Fibroblast of villous mesenchyme (primary cell): Measurements from ENCODE around the gene TMEM108. TPM values are rescaled to one million over a fixed set of nuclear protein-coding genes. Genes with fewer than 3 reads are reported as not detected.

Experiments used
- DNase-seq: peaks from one replicate; pipeline ENCODE4 v3.0.0-alpha.2; 2010; ENCODE audit warnings: low read depth
- H3K4me3 ChIP-seq: 2 replicates; pipeline ENCODE4 v1.5.1; 2011; ENCODE audit warnings: low read depth, mild to moderate bottlenecking, low read length
- total RNA-seq: library from RNA; depleted of rRNA; stranded (reverse); fragments of >200 nt; gene quantifications from 2 replicates; pipeline ENCODE4 v1.2.3, GENCODE V29; 2012
- TF ChIP-seq, protein P1 (sequence below): IDR thresholded peaks from 2 replicates; pipeline ENCODE4 v1.5.1; 2012; ENCODE audit warnings: low read depth, mild to moderate bottlenecking, low read length; ENCODE audit not compliant: insufficient read depth

TMEM108 gene
- total RNA-seq, 1 donor = under 0.01 TPM

DNA sequence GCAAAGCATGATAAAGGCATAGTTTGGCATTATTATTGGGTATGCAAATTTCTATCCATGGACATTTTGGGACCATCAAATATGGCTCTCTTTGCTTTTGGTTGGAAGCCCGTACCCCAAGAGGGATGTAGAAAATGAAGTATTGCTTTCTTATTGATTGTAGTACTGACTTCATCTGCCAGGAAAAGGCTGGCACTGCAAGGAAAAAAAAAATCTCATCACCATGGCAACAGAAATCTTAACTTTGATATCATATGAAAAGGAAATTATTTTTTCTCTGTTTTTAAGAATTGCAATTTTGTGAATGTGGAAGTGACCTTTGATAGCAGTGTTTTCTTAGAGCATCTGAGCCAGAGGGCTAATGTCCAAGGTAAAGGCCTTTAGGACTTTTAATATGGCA lies 151.7 kb downstream of the TMEM108 start:
- TF ChIP-seq, protein P1, sequence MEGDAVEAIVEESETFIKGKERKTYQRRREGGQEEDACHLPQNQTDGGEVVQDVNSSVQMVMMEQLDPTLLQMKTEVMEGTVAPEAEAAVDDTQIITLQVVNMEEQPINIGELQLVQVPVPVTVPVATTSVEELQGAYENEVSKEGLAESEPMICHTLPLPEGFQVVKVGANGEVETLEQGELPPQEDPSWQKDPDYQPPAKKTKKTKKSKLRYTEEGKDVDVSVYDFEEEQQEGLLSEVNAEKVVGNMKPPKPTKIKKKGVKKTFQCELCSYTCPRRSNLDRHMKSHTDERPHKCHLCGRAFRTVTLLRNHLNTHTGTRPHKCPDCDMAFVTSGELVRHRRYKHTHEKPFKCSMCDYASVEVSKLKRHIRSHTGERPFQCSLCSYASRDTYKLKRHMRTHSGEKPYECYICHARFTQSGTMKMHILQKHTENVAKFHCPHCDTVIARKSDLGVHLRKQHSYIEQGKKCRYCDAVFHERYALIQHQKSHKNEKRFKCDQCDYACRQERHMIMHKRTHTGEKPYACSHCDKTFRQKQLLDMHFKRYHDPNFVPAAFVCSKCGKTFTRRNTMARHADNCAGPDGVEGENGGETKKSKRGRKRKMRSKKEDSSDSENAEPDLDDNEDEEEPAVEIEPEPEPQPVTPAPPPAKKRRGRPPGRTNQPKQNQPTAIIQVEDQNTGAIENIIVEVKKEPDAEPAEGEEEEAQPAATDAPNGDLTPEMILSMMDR = no peak
- no peak for DNase-seq
- no peak overlapping the region for H3K4me3 ChIP-seq

DNA sequence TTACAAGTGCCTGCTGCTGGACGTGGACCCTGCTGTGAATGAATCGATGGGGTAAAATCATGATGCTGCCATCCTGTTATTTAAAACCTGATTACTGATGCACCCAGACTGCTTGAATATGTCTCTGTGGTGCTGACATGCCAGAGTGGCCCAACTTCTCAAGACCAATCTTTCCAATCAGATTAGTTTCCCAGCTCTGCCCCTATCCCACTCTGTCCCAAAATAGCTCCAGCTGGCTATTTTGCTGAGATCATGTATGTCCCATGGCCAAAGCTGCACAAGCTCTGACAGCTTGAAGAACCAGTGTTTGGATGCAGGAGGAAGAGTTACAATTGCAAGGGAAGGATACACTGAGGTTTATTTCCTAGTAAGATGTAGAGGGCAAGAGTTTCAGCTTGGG lies 153.6 kb downstream of the TMEM108 start:
- no peak for DNase-seq
- H3K4me3 ChIP-seq = no peak overlapping the region
- TF ChIP-seq, protein P1 = no peak

DNA sequence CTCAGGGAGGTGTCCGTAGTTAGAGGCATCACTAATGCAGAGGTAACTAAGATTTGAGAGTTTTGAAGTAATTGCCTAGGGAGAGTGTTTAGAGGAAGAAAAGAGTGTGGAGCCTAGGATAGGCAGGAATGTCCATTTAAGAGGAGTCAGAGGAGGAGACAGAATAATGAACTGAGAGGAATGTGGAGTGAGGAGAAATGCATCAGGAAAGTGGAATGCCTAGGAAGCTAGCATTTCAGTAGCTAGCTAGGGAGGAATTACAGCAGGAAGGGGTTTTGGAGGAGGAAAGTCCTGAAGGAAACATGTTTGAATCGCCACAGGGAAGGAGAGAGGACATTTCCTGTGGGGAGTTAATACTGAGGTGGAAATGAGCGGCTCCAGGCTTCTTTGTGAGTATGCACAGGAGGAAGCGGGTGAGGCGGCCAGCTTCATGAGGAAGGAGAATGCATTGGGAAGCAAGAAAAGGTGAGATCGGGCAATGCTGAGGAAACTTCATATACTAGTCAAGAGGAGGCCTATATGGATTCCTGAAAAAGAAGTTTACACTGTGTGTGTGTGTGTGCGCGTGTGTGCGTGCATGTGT lies 154.3 kb downstream of the TMEM108 start:
- H3K4me3 ChIP-seq = no peak overlapping the region
- DNase-seq = no peak
- TF ChIP-seq, protein P1 = no peak

DNA sequence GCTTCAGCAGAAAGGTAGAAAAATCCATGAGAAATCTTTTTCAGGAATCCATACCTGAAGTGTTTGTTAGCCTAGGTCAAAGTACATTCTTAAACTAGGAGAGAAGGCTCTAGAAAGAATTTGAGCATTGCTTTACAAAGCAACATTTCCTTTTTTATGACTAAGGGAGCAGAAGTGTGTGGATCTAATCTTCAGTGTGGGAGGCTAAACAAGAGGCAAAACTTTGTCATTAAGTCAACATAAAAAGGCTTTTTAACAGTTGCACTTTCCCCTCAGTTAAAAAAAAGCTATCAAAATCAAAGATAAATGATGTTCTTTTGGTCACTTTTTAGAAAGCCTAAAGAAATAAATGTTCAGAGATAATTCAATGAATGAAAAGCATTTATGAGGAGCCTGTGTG lies 154.8 kb downstream of the TMEM108 start:
- no peak overlapping the region for H3K4me3 ChIP-seq
- TF ChIP-seq, protein P1 = no peak
- DNase-seq = no peak

DNA sequence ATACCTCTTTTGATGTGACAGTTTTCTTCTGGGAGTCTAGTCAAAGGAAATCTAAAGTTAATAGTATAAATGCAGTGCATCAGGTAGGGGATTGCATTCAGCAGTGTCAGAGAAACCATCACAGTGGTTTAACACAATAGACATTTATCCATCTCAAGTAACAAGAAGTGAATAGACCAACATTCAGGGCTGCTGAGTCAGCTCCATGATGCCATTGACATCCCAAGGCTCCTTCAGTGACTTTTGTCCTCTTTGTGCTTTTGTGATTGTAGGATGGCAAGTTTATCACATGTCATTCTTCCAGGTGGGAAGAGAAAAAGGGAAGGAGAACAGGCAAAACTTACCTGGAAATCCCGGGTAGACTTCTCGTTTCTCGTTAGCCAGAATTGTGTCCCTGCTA lies 158.3 kb downstream of the TMEM108 start:
- DNase-seq = no peak

DNA sequence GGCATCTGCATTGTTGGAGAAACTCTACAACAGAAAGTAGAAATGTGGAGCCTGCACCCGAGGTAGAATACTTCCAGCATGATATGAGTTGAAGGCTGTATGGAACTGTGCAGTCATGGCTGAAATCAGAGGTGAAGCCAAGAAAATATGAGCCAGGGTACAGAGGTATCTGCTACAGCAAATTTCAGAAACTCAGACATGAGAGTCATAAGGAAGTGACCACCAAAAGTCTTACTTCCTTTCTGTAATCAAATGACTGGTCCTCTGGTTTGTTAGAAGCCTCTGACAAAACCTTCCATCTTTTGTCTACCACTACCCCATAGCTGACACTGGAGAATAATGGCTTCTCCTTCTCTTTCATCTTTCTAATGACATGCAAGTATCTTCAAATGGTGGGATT lies 159.4 kb downstream of the TMEM108 start:
- TF ChIP-seq, protein P1 = no peak
- no peak overlapping the region for H3K4me3 ChIP-seq
- no peak for DNase-seq

More for the DNA sequence above, 158.3 kb downstream of the TMEM108 start:
- TF ChIP-seq, protein P1 = no peak
- H3K4me3 ChIP-seq = no peak overlapping the region

DNA sequence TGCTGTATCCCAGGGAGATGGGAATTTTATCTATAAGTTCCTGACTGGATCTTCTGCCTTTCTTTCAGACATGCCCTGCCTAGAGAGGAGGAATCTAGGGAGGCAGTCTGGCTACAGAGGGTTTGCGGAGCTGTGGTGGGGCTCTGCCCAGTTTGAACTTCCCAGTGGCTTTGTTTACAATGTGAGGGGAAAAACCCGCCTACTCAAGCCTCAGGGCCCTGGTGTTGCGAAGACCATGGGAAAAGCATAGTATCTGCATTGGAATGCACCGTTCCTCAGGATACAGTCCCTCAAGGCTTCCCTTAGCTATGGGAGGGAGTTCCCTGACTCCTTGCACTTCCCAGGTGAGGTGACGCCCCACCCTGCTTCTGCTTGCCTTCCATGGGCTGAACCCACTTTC lies 168.7 kb downstream of the TMEM108 start:
- DNase-seq = no peak
- no peak overlapping the region for H3K4me3 ChIP-seq
- TF ChIP-seq, protein P1 = no peak
